Stimulated activated naive CD8-positive, alpha-beta T cell treated with anti-CD3 and anti-CD28 coated beads, Interleukin-15, Interleukin-2, amounts not matched to agents 100 U/mL and 50 U/mL, for 24 hours (primary cell): Measurements from ENCODE around the gene SLC16A10.
"Not testable (repeated sequence)": the region's sequence is repeated elsewhere in the genome, so short reads cannot be mapped to it uniquely, and the experiment has no call there.

Experiments
- ATAC-seq: fragments of 150-1000 bp; cut with Tn5 transposase; one replicate; pipeline ENCODE4 v1.10.0; 2021
- DNase-seq: peaks from one replicate; pipeline ENCODE4 v3.0.0; 2021

SLC16A10 gene

GRCh38 chr6:111131018-111131417 is 43.7 kb downstream of the SLC16A10 start:
- DNase-seq, ATAC-seq: not testable (repeated sequence)

- not testable (repeated sequence) for ATAC-seq
Observed at GRCh38 chr6:111132669-111133068, 45.4 kb downstream of the SLC16A10 start.

DNA sequence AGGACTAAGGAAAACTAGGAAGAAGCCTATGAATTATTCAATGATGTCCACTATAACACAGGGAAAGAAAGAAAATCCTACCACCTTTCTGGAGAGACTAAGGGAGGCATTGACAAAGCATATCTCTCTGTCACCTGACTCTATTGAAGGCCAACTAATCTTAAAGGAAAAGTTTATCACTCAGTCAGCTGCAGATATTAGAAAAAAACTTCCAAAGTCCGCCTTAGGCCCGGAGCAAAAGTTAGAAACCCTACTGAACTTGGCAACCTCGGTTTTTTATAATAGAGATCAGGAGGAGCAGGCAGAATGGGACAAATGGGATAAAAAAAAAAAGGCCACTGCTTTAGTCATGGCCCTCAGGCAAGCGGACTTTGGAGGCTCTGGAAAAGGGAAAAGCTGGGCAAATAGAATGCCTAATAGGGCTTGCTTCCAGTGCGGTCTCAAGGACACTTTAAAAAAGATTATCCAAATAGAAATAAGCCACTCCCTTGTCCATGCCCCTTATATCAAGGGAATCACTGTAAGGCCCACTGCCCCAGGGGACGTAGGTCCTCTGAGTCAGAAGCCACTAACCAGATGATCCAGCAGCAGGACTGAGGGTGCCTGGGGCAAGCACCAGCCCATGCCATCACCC is 47.0 kb downstream of the SLC16A10 start:
- not testable (repeated sequence) for ATAC-seq, DNase-seq

More at GRCh38 chr6:111132669-111133068, 45.4 kb downstream of the SLC16A10 start:
- not testable (repeated sequence) for DNase-seq

GRCh38 chr6:111137489-111138093 is 50.3 kb downstream of the SLC16A10 start:
- not testable (repeated sequence) for DNase-seq, ATAC-seq

- DNase-seq (no peak), ATAC-seq (no peak)
Observed at GRCh38 chr6:111147440-111147839, 60.1 kb downstream of the SLC16A10 start.

- no peak for ATAC-seq
- DNase-seq: no peak
Observed at GRCh38 chr6:111148110-111148509, 60.8 kb downstream of the SLC16A10 start.

DNA sequence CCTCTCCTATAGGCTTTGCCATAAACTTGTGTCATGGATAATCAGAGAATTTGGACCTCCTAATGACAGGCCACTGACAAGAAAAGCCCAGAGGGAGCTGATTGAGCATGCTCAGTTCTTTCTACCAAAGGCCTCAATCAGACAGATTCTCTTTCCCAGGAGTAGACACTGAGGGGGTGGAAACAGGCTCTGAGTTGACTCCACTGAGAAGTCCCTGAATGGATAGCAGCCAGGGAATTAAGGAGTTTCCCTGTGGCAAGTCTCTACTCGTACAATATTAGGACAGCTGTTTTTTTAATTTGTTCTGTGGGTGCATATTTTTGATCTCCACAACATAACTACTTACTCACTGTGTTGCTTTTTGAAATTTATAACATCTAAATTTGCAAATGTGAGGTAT is 63.3 kb downstream of the SLC16A10 start:
- ATAC-seq: no peak
- DNase-seq: no peak

DNA sequence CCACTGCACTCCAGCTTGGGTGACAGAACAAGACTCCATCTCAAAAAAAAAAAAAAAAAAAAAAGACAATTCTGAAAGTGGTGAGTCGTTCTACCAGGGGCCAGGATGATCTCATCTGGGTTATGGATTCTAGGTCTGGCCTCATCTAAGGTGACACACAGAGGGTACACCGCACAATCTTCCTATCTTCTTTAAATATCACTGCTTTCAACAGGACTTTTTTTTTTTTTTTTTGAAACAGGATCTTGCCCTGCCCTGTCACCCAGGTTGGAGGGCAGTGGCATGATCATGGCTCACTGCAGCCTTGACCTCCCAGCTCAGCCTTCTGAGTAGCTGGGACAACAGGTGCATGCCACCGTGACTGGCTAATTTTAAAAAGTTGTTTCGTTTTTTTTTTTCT is 67.7 kb downstream of the SLC16A10 start:
- peak; percentile 10 for DNase-seq
- peak; percentile 90 for ATAC-seq

GRCh38 chr6:111157412-111157811 is 70.1 kb downstream of the SLC16A10 start:
- ATAC-seq (peak; percentile 60), DNase-seq (peak; percentile 47)

- no peak for DNase-seq
- ATAC-seq: peak; percentile 66
Observed at GRCh38 chr6:111159633-111160032, 72.3 kb downstream of the SLC16A10 start.

- ATAC-seq (no peak), DNase-seq (no peak)
Observed at GRCh38 chr6:111161650-111162049, 74.3 kb downstream of the SLC16A10 start.

DNA sequence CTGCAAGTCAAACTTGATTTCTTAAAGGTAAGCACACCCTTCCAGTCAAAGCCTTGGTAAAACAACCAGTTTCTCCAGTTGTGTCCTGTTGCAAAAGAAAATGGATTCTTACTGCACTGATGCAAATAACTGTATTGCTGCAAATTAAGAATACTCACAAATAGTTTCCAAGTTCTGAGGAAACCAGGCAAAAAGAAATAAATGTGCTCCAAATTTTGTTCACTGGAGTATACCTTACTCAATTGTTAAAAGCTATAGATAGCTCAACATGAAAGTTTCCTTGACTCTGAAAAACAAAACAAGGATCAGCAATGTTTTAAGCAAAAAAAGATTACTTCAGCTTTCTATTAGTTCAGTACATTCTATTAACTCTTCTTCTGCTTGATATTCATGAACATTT is 75.2 kb downstream of the SLC16A10 start:
- DNase-seq (no peak), ATAC-seq (no peak)

GRCh38 chr6:111171577-111172400 is 84.5 kb downstream of the SLC16A10 start:
- DNase-seq (no peak), ATAC-seq (peak; percentile 56)

GRCh38 chr6:111172563-111172962 is 85.3 kb downstream of the SLC16A10 start:
- ATAC-seq (no peak), DNase-seq (no peak)

- ATAC-seq (no peak), DNase-seq (no peak)
Observed at GRCh38 chr6:111173341-111173740, 86.0 kb downstream of the SLC16A10 start.

- peak; percentile 47 for ATAC-seq
- no peak for DNase-seq
Observed at GRCh38 chr6:111173946-111174345, 86.6 kb downstream of the SLC16A10 start.

- ATAC-seq (no peak), DNase-seq (no peak)
Observed at GRCh38 chr6:111175109-111175508, 87.8 kb downstream of the SLC16A10 start.

- ATAC-seq: no peak
- DNase-seq: no peak
Observed at GRCh38 chr6:111176038-111176759, 88.9 kb downstream of the SLC16A10 start.

- no peak for ATAC-seq
- DNase-seq: no peak
Observed at GRCh38 chr6:111176760-111177099, 89.4 kb downstream of the SLC16A10 start.

GRCh38 chr6:111177131-111177530 is 89.8 kb downstream of the SLC16A10 start:
- ATAC-seq: no peak
- no peak for DNase-seq

DNA sequence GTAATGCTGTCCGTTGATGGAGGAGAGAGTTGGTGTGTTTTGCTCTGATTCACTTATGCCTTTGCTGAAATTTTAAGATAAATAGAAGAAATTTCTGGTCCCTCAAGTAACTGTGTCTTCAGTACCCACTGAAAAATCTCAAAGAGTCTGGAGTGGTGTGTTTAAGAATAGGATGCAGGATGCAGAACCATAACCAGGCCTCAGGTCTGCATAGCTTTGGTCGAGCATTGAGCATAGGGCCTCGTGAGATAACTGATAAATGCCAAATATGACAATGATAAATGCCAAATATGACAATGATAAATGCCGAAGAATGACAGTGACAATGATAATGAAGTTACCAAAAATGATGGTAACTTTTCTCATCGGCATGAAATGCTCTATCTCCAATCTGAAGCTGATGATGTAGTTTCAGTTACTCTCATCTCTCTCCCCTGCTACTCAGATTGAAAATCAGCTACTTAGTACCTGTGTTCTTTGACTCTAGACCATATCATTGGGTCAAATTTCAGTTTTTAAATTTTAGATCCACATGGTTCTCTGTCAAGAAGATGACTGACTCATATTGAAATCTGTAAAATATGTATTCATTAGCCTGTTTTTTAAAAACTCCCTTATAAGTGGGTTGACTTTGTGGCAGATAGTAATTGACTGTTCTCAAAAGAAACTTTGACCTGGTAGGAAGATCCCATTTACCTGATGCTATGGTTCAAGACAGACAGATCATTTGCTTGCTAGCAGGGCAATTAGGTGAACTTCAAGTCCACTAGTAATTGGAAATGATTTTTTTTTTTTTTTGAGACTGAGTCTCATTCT is 96.6 kb downstream of the SLC16A10 start:
- no peak for DNase-seq
- ATAC-seq: peak; percentile 75
